BLaER1 (cell line): ENCODE measurements around the gene CNTN5.

Experiments
- H3K27ac ChIP-seq: shearing (Covaris generic); formaldehyde crosslinking; 2 replicates; pipeline ENCODE4 v1.8.1; 2022
- H3K27me3 ChIP-seq: shearing (Covaris generic); formaldehyde crosslinking; 2 replicates; pipeline ENCODE4 v1.8.1; 2022
- H3K36me3 ChIP-seq: shearing (Covaris generic); formaldehyde crosslinking; 2 replicates; pipeline ENCODE4 v1.8.1; 2022
- H3K4me1 ChIP-seq: shearing (Covaris generic); formaldehyde crosslinking; 2 replicates; pipeline ENCODE4 v1.8.1; 2022
- H3K4me2 ChIP-seq: shearing (Covaris generic); formaldehyde crosslinking; 2 replicates; pipeline ENCODE4 v1.8.1; 2022
- H3K4me3 ChIP-seq: shearing (Covaris generic); formaldehyde crosslinking; 2 replicates; pipeline ENCODE4 v1.8.1; 2022
- H3K9ac ChIP-seq: shearing (Covaris generic); formaldehyde crosslinking; 2 replicates; pipeline ENCODE4 v1.8.1; 2022
- H3K9me3 ChIP-seq: shearing (Covaris generic); formaldehyde crosslinking; 2 replicates; pipeline ENCODE4 v1.8.1; 2022
- H4K20me1 ChIP-seq: shearing (Covaris generic); formaldehyde crosslinking; 2 replicates; pipeline ENCODE4 v1.8.1; 2022
- Cebpa-rat ChIP-seq: shearing (Covaris generic); IDR thresholded peaks from 2 replicates; pipeline ENCODE4 v1.8.1; 2022

The CNTN5 gene

GRCh38 chr11:99418927-99419720, 398.4 kb downstream of the CNTN5 start:
- Histone ChIP-seq H3K9ac (no peak overlapping the region), H3K4me3 (no peak overlapping the region), H3K27me3 (no peaks in the 10 kb centered on the region), H3K4me1 (no peaks in the 10 kb centered on the region), H3K9me3 (0 out of 2 replicates have a peak, but pooled peaks cover under 1% of the 10 kb centered on the region), H4K20me1 (no peaks in the 10 kb centered on the region), H3K36me3 (no peaks in the 10 kb centered on the region), H3K27ac (no peak overlapping the region), H3K4me2 (no peak overlapping the region)
- TF ChIP-seq Cebpa-rat, result no peak

- H3K9ac ChIP-seq, result no peak overlapping the region
- H3K4me3 ChIP-seq, result no peak overlapping the region
- no peaks in the 10 kb centered on the region for H3K4me1 ChIP-seq
- no peak for TF ChIP-seq Cebpa-rat
- no peak overlapping the region for H3K4me2 ChIP-seq
- no peaks in the 10 kb centered on the region for H3K27me3 ChIP-seq
- H3K27ac ChIP-seq, result no peak overlapping the region
- no peaks in the 10 kb centered on the region for H4K20me1 ChIP-seq
- peaks cover 9% of the 10 kb centered on the region for H3K9me3 ChIP-seq
- no peaks in the 10 kb centered on the region for H3K36me3 ChIP-seq
These were observed 399.2 kb downstream of the CNTN5 start for GRCh38 chr11:99419991-99420390.

GRCh38 chr11:99422581-99423427, 402.1 kb downstream of the CNTN5 start:
- H3K9ac ChIP-seq, result no peak overlapping the region
- H3K36me3 ChIP-seq, result no peaks in the 10 kb centered on the region
- H3K4me1 ChIP-seq, result no peaks in the 10 kb centered on the region
- no peak overlapping the region for H3K4me3 ChIP-seq
- no peak overlapping the region for H3K27ac ChIP-seq
- H3K27me3 ChIP-seq, result no peaks in the 10 kb centered on the region
- no peak for TF ChIP-seq Cebpa-rat
- H4K20me1 ChIP-seq, result no peaks in the 10 kb centered on the region
- no peak overlapping the region for H3K4me2 ChIP-seq
- peaks cover 15% of the 10 kb centered on the region for H3K9me3 ChIP-seq

- Histone ChIP-seq H4K20me1 (no peaks in the 10 kb centered on the region), H3K4me2 (no peak overlapping the region), H3K9me3 (peaks cover 15% of the 10 kb centered on the region), H3K27ac (no peak overlapping the region), H3K4me1 (no peaks in the 10 kb centered on the region), H3K27me3 (no peaks in the 10 kb centered on the region), H3K4me3 (no peak overlapping the region), H3K36me3 (no peaks in the 10 kb centered on the region), H3K9ac (no peak overlapping the region)
- TF ChIP-seq Cebpa-rat, result no peak
These were observed 402.8 kb downstream of the CNTN5 start for GRCh38 chr11:99423428-99423983.

GRCh38 chr11:99424313-99425084, 403.8 kb downstream of the CNTN5 start:
- H3K9ac ChIP-seq, result no peak overlapping the region
- peaks cover 15% of the 10 kb centered on the region for H3K9me3 ChIP-seq
- TF ChIP-seq Cebpa-rat, result no peak
- H3K4me1 ChIP-seq, result no peaks in the 10 kb centered on the region
- H4K20me1 ChIP-seq, result no peaks in the 10 kb centered on the region
- no peaks in the 10 kb centered on the region for H3K36me3 ChIP-seq
- no peaks in the 10 kb centered on the region for H3K27me3 ChIP-seq
- no peak overlapping the region for H3K27ac ChIP-seq
- H3K4me3 ChIP-seq, result no peak overlapping the region
- no peak overlapping the region for H3K4me2 ChIP-seq

- no peaks in the 10 kb centered on the region for H3K36me3 ChIP-seq
- no peaks in the 10 kb centered on the region for H4K20me1 ChIP-seq
- H3K4me3 ChIP-seq, result no peak overlapping the region
- no peak overlapping the region for H3K27ac ChIP-seq
- H3K27me3 ChIP-seq, result no peaks in the 10 kb centered on the region
- no peak overlapping the region for H3K9ac ChIP-seq
- TF ChIP-seq Cebpa-rat, result no peak
- peaks cover 15% of the 10 kb centered on the region for H3K9me3 ChIP-seq
- no peaks in the 10 kb centered on the region for H3K4me1 ChIP-seq
- no peak overlapping the region for H3K4me2 ChIP-seq
These were observed 404.8 kb downstream of the CNTN5 start for GRCh38 chr11:99425596-99425995.

- Histone ChIP-seq H3K4me2 (no peak overlapping the region), H3K27ac (no peak overlapping the region), H3K36me3 (no peaks in the 10 kb centered on the region), H3K9me3 (no peaks in the 10 kb centered on the region), H3K4me1 (no peaks in the 10 kb centered on the region), H3K9ac (no peak overlapping the region), H4K20me1 (no peaks in the 10 kb centered on the region), H3K4me3 (no peak overlapping the region), H3K27me3 (no peaks in the 10 kb centered on the region)
- TF ChIP-seq Cebpa-rat, result no peak
These were observed 411.9 kb downstream of the CNTN5 start for GRCh38 chr11:99432677-99433076.

- no peak for TF ChIP-seq Cebpa-rat
- Histone ChIP-seq H4K20me1 (no peaks in the 10 kb centered on the region), H3K9me3 (no peaks in the 10 kb centered on the region), H3K27me3 (no peaks in the 10 kb centered on the region), H3K4me1 (no peaks in the 10 kb centered on the region), H3K4me3 (no peak overlapping the region), H3K27ac (no peak overlapping the region), H3K4me2 (no peak overlapping the region), H3K36me3 (no peaks in the 10 kb centered on the region), H3K9ac (no peak overlapping the region)
These were observed 422.5 kb downstream of the CNTN5 start for GRCh38 chr11:99443276-99443675.

GRCh38 chr11:99446400-99446799, 425.7 kb downstream of the CNTN5 start:
- H3K4me1 ChIP-seq, result no peaks in the 10 kb centered on the region
- no peak for TF ChIP-seq Cebpa-rat

More at GRCh38 chr11:99446400-99446799, 425.7 kb downstream of the CNTN5 start:
- Histone ChIP-seq H3K27ac (no peak overlapping the region), H3K9me3 (no peaks in the 10 kb centered on the region), H3K4me2 (no peak overlapping the region), H3K27me3 (no peaks in the 10 kb centered on the region), H3K4me3 (no peak overlapping the region), H4K20me1 (no peaks in the 10 kb centered on the region), H3K36me3 (no peaks in the 10 kb centered on the region), H3K9ac (no peak overlapping the region)
